ENCODE results near the gene RAI1.

RAI1 gene

DNA sequence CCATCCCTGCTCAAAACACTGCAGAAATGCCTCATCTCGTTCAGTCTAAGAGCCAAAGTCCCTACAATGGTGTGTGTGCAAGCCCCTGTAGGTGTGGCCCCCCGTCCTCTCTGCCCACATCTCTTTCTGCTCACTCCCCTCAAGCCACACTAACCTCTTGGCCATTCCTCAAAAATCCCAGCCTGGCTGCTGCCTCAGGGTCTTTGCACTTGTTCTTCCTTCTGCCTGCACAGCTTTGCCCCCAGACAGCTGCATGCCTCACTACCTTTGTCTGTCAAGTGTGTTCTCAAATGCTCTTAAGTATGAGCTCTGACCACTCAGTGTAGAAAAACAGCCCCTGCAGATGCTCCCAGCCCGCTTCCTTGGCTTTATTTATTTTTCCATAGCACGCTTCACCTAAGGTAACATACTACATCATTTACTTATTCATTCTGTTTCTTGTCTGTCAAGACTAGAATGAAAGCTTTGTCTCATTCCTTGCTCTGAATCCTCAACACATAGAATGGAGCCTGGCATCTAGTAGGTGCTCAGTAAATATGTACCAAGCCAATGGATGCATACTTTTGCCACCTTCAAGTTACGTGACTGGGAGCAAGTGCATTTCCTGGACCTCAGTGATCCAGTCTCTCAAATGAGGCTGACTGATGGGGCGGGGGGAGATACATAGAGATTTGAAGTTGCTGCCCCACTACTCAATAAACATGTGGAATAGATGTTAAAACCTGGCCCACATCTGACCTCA is 38.1 kb downstream of the RAI1 start:
- DNase-seq, result peak; percentile 19

DNA sequence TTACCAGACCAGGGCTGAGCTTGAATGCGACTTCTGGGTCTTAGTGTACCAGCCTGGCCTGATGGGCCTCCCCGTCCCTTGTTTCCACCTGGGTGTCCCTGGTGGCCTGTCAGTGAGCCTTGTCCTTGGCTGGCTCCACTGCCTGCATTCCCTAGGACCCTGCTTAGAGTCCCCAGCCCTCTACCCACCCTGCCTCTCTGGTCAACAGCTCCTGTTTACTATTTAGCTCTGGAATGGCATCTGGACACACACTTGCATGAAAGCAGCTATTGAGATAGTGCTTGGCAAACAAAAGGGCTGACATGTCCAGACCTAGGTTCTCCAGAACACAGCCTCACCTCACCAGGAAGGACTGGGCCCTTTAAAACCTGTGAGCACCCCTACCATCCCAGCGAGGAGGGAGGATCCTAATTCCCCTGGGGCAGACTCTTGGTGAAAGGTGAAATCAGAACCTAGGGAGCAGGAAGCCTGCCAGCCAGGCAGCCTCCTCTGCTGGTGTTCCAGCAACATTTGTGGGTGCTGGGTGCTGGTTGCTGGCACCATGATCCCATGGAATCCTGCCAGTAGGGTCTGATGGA is 38.8 kb downstream of the RAI1 start:
- no peak for DNase-seq

- no peak for DNase-seq
Measured at GRCh38 chr17:17721140-17721668, 39.9 kb downstream of the RAI1 start.

- no peak for DNase-seq
Measured at GRCh38 chr17:17722081-17722905, 41.0 kb downstream of the RAI1 start.

DNA sequence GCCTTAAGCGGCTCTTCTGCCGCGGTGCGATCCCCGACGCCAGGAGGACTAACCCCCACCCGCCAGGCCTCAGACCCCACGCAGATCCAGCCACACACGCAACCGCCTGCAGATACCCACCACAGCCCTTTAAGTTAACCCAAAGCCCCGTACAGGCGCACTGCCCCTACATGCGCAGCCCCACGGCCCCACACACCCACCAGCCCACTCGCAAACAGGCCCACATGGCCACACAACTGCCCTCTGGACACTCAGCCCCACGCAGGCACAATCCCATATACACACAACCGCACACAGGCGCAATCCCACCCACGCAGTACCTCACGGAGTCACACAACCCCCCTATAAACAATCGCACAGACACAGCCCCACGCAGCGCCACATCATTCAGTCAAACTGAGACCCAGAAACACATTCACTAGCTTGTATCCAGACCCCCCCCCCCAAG is 41.7 kb downstream of the RAI1 start:
- DNase-seq, result no peak

GRCh38 chr17:17723354-17724261 is 42.4 kb downstream of the RAI1 start:
- DNase-seq, result peak; percentile 33

DNA sequence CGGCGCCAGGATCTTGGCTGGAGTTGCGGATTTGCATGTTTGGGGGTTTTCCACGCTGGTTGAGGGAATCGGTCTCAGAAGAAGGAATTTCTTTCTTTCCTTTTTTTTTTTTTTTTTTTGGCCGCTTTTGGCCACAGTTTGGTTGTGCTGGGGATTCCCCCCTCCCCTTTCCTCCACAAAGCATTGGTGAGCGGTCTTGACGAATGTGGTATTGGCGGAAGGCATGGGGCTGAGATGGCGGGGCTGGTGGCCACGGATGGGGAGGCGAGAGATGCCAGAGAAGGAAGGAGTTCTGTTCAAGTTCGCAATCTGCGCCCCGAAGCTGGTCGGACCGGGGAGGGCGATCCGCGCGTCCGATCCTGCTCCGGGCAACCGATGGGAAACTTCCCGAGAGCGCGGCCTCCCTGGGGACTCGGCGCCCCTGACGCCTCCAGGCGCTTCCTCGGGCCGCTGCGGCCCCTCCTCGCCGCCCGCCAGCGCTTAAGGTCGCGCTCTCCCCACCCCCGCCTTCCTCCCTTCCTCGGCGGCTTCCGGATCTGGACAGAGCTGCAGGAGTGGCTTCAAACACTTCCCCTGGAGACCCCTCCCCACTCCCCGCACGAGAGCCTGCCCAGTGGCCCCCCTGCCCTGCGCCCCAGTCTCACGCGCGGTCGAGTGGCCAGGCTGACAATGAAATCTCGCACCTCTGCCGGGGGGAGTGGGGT is 43.2 kb downstream of the RAI1 start:
- DNase-seq, result peak; percentile 18

- DNase-seq, result no peak
Measured at GRCh38 chr17:17725011-17725751, 43.9 kb downstream of the RAI1 start.

DNA sequence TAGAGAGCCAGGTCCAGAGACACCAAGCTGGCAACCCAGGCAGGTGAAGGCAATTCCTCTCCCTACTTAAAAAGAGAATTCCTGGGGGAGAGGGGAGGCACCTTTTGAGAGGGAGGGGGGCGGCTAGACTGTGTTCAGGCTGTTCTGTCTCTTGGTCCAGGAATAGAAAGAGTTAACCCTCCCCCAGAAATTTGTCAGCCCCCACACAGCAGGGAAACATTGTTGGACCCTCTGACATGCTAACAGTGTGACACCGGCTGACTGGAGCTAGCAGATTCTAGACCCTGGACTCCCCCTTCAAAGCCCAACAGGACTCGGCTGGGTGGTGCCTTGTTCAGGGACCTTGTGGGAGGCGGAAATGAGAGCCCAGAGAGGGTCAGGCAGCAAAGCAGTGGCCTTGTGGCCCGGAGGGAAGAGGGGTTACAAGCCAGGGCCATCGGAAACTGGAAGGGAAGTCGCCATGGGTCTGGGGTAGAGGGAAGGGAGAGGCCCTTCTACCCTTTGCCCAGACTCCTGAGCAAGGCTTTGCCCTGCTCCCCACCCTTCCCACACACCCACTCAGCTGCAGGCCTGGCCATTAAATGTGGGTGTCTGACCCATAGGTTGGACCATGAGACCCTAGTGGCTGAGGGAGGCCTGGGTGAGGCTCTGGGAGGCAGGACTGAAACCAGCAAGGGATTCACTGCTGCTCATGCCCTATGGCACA is 44.6 kb downstream of the RAI1 start:
- no peak for DNase-seq

DNA sequence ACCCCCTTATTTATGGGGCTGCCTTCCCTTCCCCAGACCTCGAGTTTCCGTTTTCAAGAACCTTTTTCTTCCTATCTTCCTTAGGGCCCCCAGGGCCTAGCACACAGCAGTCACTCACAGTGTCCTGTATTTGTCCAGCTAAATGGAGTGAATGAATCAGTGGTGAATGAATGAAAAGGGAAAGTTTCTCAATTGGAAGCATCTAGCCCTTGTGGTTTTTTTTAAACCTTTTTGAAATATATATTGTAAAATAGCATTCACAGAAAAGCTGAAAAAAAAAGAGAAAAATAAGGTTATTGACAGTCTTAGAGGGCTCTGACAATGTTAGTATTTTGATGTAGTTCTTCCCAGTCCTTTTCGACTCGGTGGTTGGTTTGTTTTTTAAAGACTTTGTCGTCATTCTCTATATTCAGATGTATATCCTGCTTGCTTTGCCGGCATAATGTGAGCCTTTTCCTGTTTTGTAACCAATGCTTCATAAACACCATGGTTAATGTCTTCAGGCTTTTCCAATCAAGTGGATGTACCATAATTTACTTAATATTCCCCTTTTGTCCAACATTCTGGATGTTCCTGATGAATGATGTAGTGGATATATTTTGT is 45.3 kb downstream of the RAI1 start:
- no peak for DNase-seq

- DNase-seq, result no peak
Measured at GRCh38 chr17:17727111-17727659, 45.9 kb downstream of the RAI1 start.

DNA sequence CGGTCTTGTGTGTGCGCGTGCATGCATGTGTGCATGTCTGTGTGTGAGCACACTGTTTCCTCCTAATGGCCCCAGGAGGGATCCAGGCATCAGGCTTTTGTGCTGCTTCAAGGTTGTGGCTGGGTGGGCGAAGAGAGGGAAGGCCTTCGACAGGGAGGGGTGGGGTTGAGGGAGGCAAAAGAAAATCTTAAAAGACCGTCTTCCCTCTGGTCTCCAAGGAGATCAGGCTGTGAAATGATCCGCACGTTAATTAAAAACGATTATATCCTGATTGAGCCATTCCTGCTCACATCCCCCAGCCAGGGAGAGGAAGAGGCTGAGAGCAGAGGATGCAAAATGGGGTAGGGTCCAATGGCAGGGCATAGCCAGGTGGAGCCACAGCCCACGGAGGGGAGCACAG is 46.9 kb downstream of the RAI1 start:
- DNase-seq, result no peak

DNA sequence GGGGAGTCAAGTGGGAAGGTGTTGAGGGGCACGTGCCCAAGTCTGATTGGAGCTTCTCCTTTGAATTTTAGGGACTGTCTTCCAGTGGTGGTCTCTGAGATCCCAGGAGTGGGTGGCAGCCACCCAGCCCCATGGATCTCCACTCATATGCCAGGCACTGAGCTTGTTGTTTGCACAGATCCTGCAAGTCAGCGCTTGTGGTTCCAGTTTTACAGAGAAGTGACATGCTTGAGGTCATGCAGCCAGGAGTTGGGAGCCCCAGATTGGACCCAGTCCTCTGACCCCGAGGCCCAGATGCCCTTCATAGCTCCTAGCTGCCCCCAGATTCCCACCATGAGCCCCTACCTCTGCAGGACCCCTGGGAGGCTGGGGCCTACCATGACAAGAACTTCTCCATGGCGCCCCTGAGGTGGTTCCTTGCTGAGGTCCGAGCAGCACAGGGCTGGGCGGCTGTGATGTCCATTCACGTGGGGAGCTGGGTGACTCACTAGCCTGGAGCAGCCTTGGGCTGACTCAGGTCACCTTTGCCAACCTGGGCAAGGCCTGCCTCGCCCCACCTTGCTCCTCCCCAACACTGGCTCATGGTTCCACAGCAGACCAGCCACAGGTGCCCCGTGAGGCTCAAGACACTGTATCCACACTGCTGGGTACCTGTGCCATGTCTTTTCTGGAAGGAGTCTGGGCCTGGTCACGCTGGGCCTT is 47.4 kb downstream of the RAI1 start:
- DNase-seq, result no peak

GRCh38 chr17:17729620-17730249 is 48.5 kb downstream of the RAI1 start:
- no peak for DNase-seq

DNA sequence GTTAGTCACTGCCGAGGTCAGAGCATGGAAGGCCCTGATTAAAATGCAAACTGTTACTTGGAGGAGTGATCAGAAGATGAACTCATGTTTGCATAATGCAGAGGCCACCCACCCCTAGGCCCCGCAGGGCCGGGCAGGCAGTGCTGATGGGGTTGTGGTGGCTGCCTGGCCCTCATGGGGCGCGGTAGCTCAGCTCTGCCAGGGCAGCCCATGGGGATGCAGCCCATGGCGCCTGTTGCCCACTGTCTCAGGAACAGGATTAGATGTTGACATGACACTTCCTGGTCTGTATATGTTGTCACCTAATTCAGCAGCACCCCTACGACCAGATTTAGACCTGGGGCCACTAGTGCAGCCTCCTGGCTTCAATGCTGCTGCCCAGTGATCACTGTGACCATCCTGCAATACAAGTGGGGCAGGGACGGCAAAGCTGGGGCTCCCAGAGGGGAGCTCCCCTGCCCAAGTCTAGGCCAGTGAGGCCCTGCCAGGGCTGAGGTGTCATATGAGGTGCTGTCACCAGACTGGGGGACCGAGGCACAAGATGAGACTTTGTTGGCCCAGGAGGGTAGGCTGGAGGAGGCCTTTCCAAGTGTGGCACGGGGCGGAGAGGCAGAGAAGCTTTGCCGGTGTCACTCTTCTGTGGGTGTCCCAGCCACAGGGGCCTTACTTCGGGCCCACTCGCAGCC is 49.1 kb downstream of the RAI1 start:
- DNase-seq, result no peak

DNA sequence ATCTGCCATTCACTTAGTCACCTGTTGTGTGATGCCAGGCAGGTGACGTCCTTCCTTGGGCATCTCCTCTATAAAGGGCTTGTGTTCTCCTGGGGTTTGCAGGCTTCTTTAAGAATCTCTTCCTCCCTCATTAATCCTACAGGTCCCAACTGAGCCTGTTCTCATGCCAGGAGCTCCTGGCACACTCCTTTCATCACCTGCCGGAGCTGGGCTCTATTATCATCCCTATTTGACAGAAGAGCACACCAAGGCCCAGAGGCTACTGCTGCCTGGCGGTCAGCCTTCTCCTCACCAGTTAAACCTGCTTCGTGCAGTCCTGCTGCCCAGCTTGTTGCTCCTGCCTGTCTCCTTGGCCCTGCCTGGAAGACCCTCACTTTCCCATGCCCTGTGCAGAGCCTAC is 51.2 kb downstream of the RAI1 start:
- DNase-seq, result no peak

- no peak for DNase-seq
Measured at GRCh38 chr17:17732892-17733670, 51.8 kb downstream of the RAI1 start.

Data from NCI-H510A (cell line).